Activated CD4-positive, alpha-beta T cell treated with anti-CD3 and anti-CD28 coated beads, Interleukin-10, Interleukin-2, amounts not matched to agents 100 ng/mL and 50 ng/mL, durations not matched to agents 16 hours and 8 hours (primary cell): ENCODE results near the gene ZNF664.

Experiments
- DNase-seq: peaks from one replicate; pipeline ENCODE4 v3.0.0-alpha.2; 2020

The ZNF664 gene

DNA sequence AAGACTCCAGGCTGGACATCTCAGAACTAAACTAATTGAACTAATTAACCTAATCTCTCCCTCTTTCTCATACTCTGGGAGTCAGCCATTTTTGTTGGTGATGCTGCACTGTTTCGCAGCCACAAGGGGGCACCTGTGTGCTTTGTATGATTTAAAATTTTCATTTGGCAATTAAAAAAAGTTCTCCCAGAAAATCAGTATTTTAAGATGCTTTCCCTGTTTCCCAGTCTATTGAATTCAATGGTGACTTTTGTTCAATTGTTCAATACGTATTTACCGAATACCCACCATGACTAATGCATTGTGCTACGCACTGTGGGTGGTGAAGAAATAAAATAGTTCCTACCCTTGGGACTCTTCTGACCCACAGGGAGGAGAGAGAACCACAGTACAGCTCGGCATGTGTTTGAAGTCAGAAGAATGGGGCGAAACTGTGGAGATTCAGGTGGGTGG, 63.7 kb downstream of the ZNF664 start:
- peak; percentile 44 for DNase-seq

DNA sequence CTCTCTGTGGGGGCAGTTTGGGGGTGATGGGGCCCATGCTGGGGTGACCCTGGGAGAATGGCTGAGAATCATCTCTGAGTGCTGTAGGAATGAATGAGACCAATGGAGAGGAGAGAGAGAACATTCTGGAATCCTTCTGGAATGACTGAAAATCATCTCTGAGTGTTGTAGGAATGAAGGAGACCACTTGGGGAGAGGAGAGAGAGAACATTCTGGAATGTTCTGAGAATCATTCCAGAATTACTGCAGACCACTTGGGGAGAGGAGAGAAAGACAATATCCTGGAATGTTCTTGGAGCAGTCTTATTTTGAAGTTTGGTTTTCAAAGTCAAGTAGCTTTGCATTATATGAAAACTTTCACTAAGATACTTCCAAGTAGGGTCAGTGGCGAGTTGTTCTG, 64.3 kb downstream of the ZNF664 start:
- DNase-seq = no peak

- DNase-seq = no peak
Observed at GRCh38 chr12:124039276-124039675, 66.3 kb downstream of the ZNF664 start.

DNA sequence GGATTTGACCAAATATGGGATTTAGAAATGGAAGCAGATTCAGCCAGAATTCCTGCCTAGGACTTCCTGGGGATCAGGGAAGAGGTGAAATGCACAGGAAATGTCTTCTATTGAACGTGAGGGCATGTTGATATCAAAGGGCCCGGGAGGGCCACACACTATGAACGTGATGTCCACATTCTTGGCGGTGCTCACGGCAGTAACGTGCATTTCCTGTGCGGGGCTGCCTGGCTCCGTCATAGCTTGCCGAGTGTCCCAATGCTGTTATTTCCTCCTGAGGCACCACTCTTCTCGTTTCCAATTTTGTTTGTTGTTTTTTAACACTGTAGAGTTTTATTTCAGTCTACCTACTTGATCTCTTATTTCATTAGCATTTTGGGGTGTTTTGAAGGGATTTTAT, 67.3 kb downstream of the ZNF664 start:
- DNase-seq = no peak

DNA sequence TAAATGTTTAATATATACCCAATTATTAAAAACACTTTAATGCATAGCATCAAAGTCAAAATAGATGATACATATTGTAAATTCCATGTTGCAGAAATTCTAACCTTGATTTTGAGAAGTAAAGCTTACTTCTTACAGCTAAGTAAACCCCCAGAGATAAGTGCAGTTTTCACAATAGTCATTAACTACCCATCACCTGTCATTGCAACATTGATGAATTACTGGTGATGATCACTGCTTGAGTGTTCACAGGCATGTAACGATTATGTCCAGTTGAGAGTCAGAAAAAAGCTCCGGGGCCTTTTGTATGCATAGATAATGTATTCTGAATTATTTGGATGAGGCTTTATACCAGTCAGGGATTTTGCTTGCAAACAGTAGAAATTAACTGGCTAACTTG, 67.7 kb downstream of the ZNF664 start:
- no peak for DNase-seq

DNA sequence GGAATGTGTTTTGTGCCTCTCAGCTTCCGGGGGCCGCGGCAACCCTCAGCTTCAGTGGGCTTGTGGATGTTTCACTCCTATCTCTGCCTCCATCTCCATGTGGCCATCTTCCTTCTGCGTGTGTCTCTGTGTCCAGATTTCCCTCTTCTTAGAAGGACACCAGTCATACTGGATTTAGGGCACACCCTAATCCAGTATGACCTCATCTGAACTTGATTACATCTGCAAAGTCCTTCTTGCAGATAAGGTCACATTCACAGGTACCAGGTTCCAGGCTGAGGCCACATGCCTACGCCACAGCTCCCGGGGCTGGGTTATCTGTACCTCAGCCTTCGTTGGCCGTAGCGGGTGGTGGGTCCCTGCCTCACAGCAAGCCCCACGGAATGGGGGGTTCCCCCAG, 68.9 kb downstream of the ZNF664 start:
- no peak for DNase-seq

DNA sequence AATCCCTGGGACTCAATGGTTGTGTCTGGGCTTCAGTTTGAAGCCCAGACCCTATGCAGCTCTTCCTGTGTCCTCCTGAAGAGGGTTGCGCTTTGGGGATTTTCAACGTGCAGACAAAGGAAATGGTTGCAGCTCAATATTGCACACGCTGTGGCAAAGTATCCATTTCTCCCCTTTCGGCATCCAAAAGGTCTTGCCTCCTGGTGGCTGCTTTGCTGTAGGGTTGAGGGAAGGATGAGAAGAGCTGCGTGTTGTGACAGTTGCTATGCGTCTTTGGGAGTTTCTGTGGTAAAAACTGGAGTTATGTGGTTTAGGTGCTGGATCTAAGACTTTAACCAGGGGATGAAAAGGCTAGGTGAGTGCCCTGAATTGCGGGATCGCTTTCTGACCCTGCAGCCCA, 71.0 kb downstream of the ZNF664 start:
- DNase-seq = no peak

- DNase-seq = no peak
Observed at GRCh38 chr12:124044809-124045321, 71.8 kb downstream of the ZNF664 start.

DNA sequence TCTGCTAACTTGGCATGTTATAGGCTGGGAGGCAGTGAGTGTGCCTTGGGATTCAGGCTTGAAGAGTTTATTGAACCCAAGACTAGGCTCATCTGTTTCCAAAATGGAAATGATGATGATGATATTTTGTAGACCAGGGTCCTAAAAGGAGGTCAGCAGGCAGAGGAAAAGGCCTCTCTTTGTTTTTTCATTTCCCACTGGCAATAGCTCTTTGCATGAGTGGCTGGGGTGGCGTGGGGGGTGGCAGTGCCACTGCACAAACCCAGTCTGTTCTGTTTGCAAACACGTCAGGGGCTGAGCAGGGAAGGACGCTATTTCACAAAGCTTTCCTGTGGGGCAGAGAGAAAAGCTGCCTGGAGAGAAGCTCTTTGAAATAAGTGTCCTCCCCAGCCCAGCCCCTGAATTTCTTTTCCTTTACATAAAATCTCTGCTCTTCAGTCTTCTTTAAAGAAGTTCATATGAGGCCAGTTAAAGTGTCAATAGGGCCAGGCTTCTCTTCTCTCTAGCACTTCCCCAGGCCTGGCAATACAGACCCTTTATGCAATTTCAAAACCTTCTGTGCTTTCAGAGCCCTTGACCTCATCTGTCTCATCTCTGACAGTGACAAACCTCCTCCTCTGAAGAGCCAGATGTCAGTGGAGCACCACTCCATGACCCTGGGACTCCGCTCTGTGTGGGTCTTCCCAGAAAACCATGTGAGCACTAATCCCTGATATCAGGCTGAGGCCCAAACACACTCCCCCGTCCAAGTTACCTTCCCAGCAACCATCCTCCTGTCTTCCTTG, 72.8 kb downstream of the ZNF664 start:
- no peak for DNase-seq

DNA sequence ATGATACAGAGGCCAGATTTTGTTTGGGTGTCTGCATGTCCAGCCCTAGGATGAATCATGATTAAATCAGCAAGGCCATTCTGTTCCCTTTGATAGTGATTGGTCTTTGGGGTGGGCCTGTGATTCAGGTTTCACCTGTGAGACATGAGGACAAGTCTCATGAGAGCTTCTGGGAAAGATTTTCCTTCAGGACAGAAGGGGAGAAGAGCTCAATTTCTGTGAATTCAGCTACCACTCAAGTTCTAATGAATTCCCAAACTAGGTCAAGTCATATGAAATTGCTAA, 73.4 kb downstream of the ZNF664 start:
- no peak for DNase-seq

DNA sequence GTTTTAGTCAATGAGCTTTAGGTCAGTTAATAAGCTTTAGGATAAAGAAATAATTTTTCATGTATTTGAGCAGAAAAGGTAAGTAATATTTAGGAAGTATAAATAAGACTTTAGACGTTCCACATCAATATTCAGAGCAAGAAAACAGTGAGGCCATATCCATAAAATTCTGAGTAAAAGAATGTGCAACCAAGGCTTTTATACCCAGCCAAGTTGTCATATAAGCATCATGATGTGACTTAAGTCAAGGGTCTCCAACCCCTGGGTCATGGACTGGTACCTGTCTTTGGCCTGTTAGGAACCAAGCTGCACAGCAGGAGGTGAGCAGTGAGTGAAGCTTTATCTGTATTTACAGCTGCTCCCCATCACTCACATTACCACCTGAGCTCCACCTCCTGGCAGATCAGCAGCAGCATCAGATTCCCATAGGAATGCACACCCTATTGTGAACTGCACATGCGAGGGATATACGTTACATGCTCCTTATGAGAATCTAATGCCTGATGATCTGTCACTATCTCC, 74.1 kb downstream of the ZNF664 start:
- DNase-seq = no peak

- no peak for DNase-seq
Observed at GRCh38 chr12:124049451-124050094, 76.6 kb downstream of the ZNF664 start.

- no peak for DNase-seq
Observed at GRCh38 chr12:124053851-124054250, 80.8 kb downstream of the ZNF664 start.

DNA sequence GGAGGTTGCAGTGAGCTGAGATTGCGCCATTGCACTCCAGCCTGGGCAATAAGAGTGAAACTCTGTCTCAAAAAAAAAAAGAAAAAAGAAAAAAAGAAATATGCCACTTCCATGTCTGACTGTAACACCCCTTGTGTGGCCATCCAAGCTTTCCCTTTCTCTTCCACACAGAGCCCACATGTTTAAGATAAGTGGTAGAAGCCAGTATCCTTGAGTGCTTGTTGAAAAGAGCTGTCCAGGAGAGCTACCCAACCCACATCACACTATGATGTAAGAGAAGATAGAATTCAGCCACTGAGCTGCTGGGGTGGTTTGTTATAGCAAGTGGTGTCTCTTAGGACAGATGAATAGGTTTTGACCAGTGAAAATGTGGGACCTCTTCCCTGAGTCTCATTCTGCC, 82.1 kb downstream of the ZNF664 start:
- DNase-seq = no peak

GRCh38 chr12:124057691-124058090, 84.7 kb downstream of the ZNF664 start:
- DNase-seq = no peak

DNA sequence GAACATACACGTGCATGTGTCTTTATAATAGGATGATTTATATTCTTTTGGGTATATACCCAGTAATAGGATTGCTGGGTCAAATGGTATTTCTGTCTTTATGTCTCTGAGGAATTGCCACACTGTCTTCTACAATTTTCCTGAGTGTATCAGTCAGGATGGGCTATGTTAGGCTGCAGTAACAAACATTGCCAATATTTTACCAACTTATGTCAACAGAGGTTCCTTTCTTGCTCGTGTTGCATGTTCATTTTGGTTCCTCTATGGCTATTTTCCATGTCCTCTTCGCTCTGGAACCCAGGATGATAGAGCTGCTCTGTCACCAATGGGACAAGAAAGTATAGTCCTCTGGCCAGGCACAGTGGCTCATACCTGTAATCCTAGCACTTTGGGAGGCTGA, 86.7 kb downstream of the ZNF664 start:
- DNase-seq = no peak
